HCT116 (cell line): ENCODE results near the gene ANGPTL5. TPM values are rescaled to one million over a fixed set of nuclear protein-coding genes. Genes with fewer than 3 reads are reported as not detected.

ENCODE experiments used
- ATAC-seq: fragments of 200-7000 bp; cut with Tn5 transposase; 2 replicates; pipeline ENCODE4 v1.9.1; 2020; ENCODE audit warnings: mild to moderate bottlenecking, moderate library complexity
- BruUV-seq: library from RNA; stranded (reverse); fragments of 400-500 nt; replicated peaks from 2 replicates; lab custom pipeline; 2021; lab: Mats Ljungman, UMichigan
- CTCF ChIA-PET: fragments of 300-600 bp; sonication (Branson Sonifier 250); formaldehyde crosslinking; loops from one replicate; lab custom pipeline; 2021; ENCODE audit warnings: antibody characterized with exemption; lab: Charles Lee
- POLR2A ChIA-PET: fragments of 300-600, 350-600 bp; sonication (Branson Sonifier 250); formaldehyde crosslinking; loops from one replicate; lab custom pipeline; 2021; ENCODE audit warnings: antibody characterized with exemption; lab: Charles Lee
- RAD21 ChIA-PET, 2 experiments: fragments of 300-600 bp; sonication (Branson Sonifier 250); formaldehyde crosslinking; loops; one replicate each; lab custom pipeline; 2023; ENCODE audit warnings: low total read pairs in 2 of 2; ENCODE audit not compliant: uncharacterized antibody in 2 of 2, unreplicated experiment in 2 of 2, low non-redundant PET in 1 of 2; lab: Charles Lee
- DNase-seq: peaks from one replicate; pipeline ENCODE4 v3.0.0-alpha.2; 2010; ENCODE audit warnings: low read depth, low spot score
- H2AFZ ChIP-seq: fragments of 200-600 bp; shearing (Covaris generic), sonication (generic); 2 replicates; pipeline ENCODE4 v1.6.1; 2017; ENCODE audit warnings: low read depth, mixed run types, mixed read lengths, antibody characterized with exemption, low read length; ENCODE audit not compliant: poor library complexity, severe bottlenecking
- H3K27ac ChIP-seq: 2 replicates; pipeline ENCODE4 v1.5.1; 2012; ENCODE audit warnings: low read depth, low read length
- H3K27me3 ChIP-seq: fragments of 200-600 bp; sonication (generic); 2 replicates; pipeline ENCODE4 v1.6.1; 2016; ENCODE audit warnings: mixed run types, low read length, mixed read lengths; ENCODE audit not compliant: insufficient read depth
- H3K36me3 ChIP-seq, 2 experiments: fragments of 200-500 bp in 1 of 2; fragments of 200-600 bp in 1 of 2; sonication (Bioruptor generic) in 1 of 2; sonication (generic) in 1 of 2; 2 replicates each; pipeline versions ENCODE4 v1.5.1 to v1.6.1; 2014 to 2016; ENCODE audit warnings: low read length in 2 of 2, inconsistent platforms in 1 of 2, mixed read lengths in 1 of 2, mixed run types in 1 of 2; ENCODE audit not compliant: insufficient read depth in 2 of 2, control insufficient read depth in 1 of 2
- H3K4me1 ChIP-seq, 2 experiments: fragments of 200-600 bp in 1 of 2; sonication (generic) in 1 of 2; 2 replicates each; pipeline versions ENCODE4 v1.5.1 to v1.6.1; 2012 to 2017; ENCODE audit warnings: low read length in 2 of 2, inconsistent platforms in 1 of 2, mild to moderate bottlenecking in 1 of 2, mixed read lengths in 1 of 2, mixed run types in 1 of 2, moderate library complexity in 1 of 2; ENCODE audit not compliant: insufficient read depth in 2 of 2, control insufficient read depth in 1 of 2
- H3K4me2 ChIP-seq: fragments of 200-600 bp; sonication (generic); 2 replicates; pipeline ENCODE4 v1.6.1; 2017; ENCODE audit warnings: mixed run types, low read length, mixed read lengths
- H3K4me3 ChIP-seq, 2 experiments: fragments of 200-600 bp in 1 of 2; sonication (generic) in 1 of 2; replicated peaks in 1 of 2; 2 replicates each; pipeline ENCODE4 v1.5.1; 2011 to 2016; ENCODE audit warnings: low read length in 2 of 2, control low read depth in 1 of 2, low read depth in 1 of 2, mild to moderate bottlenecking in 1 of 2, mixed read lengths in 1 of 2, mixed run types in 1 of 2
- H3K79me2 ChIP-seq: fragments of 200-600 bp; sonication (generic); 2 replicates; pipeline ENCODE4 v1.6.1; 2017; ENCODE audit warnings: mild to moderate bottlenecking, mixed run types, low read length, moderate library complexity, mixed read lengths; ENCODE audit not compliant: insufficient read depth
- H3K9ac ChIP-seq: fragments of 200-600 bp; sonication (generic); 2 replicates; pipeline ENCODE4 v1.6.1; 2016; ENCODE audit warnings: low read length, mixed read lengths
- H3K9me2 ChIP-seq: fragments of 200-600 bp; sonication (generic), shearing (Covaris generic); 2 replicates; pipeline ENCODE4 v1.6.1; 2017; ENCODE audit warnings: mixed run types, mild to moderate bottlenecking, moderate library complexity; ENCODE audit not compliant: insufficient read depth
- H3K9me3 ChIP-seq, 2 experiments: fragments of 200-500 bp in 1 of 2; fragments of 200-600 bp in 1 of 2; sonication (Bioruptor generic) in 1 of 2; sonication (generic) in 1 of 2; 2 replicates each; pipeline ENCODE4 v1.6.1; 2014 to 2017; ENCODE audit warnings: low read length in 2 of 2, mixed read lengths in 2 of 2, inconsistent platforms in 1 of 2, low read depth in 1 of 2, mild to moderate bottlenecking in 1 of 2, mixed run types in 1 of 2, moderate library complexity in 1 of 2; ENCODE audit not compliant: control insufficient read depth in 1 of 2, insufficient read depth in 1 of 2
- H4K20me1 ChIP-seq: fragments of 200-600 bp; sonication (generic), shearing (Covaris generic); 2 replicates; pipeline ENCODE4 v1.6.1; 2017; ENCODE audit warnings: mixed run types, mild to moderate bottlenecking, moderate library complexity; ENCODE audit not compliant: insufficient read depth
- CBX3 ChIP-seq: IDR thresholded peaks from 2 replicates; pipeline ENCODE4 v1.6.1; 2012; ENCODE audit warnings: low read depth
- ELF1 ChIP-seq: IDR thresholded peaks from 2 replicates; pipeline ENCODE4 v1.6.1; 2012; ENCODE audit warnings: low read depth, borderline replicate concordance
- EZH2 ChIP-seq: fragments of 200-600 bp; sonication (generic); IDR thresholded peaks from 2 replicates; pipeline ENCODE4 v1.6.1; 2017; ENCODE audit warnings: antibody characterized with exemption, mixed run types
- FOSL1 ChIP-seq: IDR thresholded peaks from 2 replicates; pipeline ENCODE4 v1.6.1; 2012; ENCODE audit warnings: low read depth
- POLR2A ChIP-seq: IDR thresholded peaks from 2 replicates; pipeline ENCODE4 v1.7.0; 2011; ENCODE audit warnings: borderline replicate concordance; ENCODE audit not compliant: insufficient read depth, insufficient read length; ENCODE audit errors: extremely low read depth
- POLR2AphosphoS5 ChIP-seq: IDR thresholded peaks from 2 replicates; pipeline ENCODE4 v1.6.1; 2011; ENCODE audit warnings: mild to moderate bottlenecking, low read depth, low read length, moderate library complexity
- RAD21 ChIP-seq: IDR thresholded peaks from 2 replicates; pipeline ENCODE4 v1.6.1; 2012; ENCODE audit warnings: low read depth, mild to moderate bottlenecking
- SIN3A ChIP-seq: IDR thresholded peaks from 2 replicates; pipeline ENCODE4 v1.6.1; 2012; ENCODE audit warnings: low read depth
- SRF ChIP-seq: IDR thresholded peaks from 2 replicates; pipeline ENCODE4 v1.6.1; 2012; ENCODE audit warnings: low read depth
- ZFX ChIP-seq: fragments of 450-650 bp; IDR thresholded peaks from 2 replicates; pipeline ENCODE4 v1.6.1; 2017
- ZNF274 ChIP-seq: fragments of 200-500 bp; sonication (Bioruptor generic); IDR thresholded peaks from 2 replicates; pipeline ENCODE4 v1.6.1; 2014; ENCODE audit warnings: mild to moderate bottlenecking, low read depth, low read length, inconsistent platforms
- intact Hi-C: fragments of 100-400 bp; cut with micrococcal nuclease; formaldehyde crosslinking; loops from 2 replicates; pipeline ENCODE4 v1.10.0; 2022
- total RNA-seq: library from RNA; stranded (reverse); gene quantifications from one replicate; pipeline ENCODE4 v1.2.1, GENCODE V29; 2021; ENCODE audit not compliant: unreplicated experiment
- TF ChIP-seq, protein P1 (sequence below), 3 experiments: fragments of 200-600 bp in 1 of 3; sonication (generic) in 1 of 3; IDR thresholded peaks in 2 of 3; conservative IDR thresholded peaks in 1 of 3; 2 replicates each; pipeline ENCODE4 v1.5.1; 2012 to 2017; ENCODE audit warnings: low read depth in 2 of 3, low read length in 2 of 3, antibody characterized with exemption in 1 of 3, borderline replicate concordance in 1 of 3, control low read depth in 1 of 3, mild to moderate bottlenecking in 1 of 3, mixed read lengths in 1 of 3, mixed run types in 1 of 3, moderate library complexity in 1 of 3; ENCODE audit not compliant: insufficient read depth in 1 of 3
- TF ChIP-seq, protein P2 (sequence below): IDR thresholded peaks from 2 replicates; pipeline ENCODE4 v1.6.1; 2012; ENCODE audit warnings: low read depth
- TF ChIP-seq, protein P3 (sequence below): IDR thresholded peaks from 2 replicates; pipeline ENCODE4 v1.6.1; 2012
- TF ChIP-seq, protein P4 (sequence below): IDR thresholded peaks from 2 replicates; pipeline ENCODE4 v1.6.1; 2012

Gene ANGPTL5
- total RNA-seq, 1 experiment from 2014 or later: not detected

DNA sequence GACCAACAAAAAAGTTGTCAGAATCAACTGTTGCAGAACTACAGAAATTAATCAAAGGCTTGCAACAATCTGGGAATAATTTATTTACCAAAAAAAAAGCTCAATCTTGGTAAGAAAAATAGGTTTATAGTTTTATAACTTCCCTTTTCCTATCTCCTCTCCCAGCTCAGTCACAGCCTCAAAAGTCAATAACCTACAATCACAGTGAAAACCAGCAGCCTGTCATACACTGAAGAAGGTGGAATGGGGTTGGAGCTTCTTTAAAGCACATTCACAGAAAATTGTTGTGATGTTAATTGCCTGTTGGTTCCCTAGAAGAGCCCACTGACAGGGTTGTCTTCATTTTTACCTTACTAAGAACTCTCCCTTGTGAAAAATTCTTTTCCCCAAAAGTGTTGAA, 52.2 kb downstream of the ANGPTL5 start:
- no peak overlapping the region for H3K9ac ChIP-seq
- no peaks in the 10 kb centered on the region for H3K9me2 ChIP-seq
- TF ChIP-seq POLR2A (no peak), ELF1 (no peak), ZNF274 (no peak), CBX3 (no peak), ZFX (no peak), EZH2 (no peak), SRF (no peak), RAD21 (no peak), FOSL1 (no peak), POLR2AphosphoS5 (no peak), SIN3A (no peak)
- TF ChIP-seq, protein P1, sequence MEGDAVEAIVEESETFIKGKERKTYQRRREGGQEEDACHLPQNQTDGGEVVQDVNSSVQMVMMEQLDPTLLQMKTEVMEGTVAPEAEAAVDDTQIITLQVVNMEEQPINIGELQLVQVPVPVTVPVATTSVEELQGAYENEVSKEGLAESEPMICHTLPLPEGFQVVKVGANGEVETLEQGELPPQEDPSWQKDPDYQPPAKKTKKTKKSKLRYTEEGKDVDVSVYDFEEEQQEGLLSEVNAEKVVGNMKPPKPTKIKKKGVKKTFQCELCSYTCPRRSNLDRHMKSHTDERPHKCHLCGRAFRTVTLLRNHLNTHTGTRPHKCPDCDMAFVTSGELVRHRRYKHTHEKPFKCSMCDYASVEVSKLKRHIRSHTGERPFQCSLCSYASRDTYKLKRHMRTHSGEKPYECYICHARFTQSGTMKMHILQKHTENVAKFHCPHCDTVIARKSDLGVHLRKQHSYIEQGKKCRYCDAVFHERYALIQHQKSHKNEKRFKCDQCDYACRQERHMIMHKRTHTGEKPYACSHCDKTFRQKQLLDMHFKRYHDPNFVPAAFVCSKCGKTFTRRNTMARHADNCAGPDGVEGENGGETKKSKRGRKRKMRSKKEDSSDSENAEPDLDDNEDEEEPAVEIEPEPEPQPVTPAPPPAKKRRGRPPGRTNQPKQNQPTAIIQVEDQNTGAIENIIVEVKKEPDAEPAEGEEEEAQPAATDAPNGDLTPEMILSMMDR (IDR thresholded peaks at IDR 0.05 in 2 of 3, conservative IDR thresholded peaks at IDR 0.05 in 1 of 3; ENCODE audit: borderline replicate concordance in 1 of 3, insufficient read depth in 1 of 3, low read depth in 2 of 3, low read length in 2 of 3): no peak
- TF ChIP-seq, protein P2, sequence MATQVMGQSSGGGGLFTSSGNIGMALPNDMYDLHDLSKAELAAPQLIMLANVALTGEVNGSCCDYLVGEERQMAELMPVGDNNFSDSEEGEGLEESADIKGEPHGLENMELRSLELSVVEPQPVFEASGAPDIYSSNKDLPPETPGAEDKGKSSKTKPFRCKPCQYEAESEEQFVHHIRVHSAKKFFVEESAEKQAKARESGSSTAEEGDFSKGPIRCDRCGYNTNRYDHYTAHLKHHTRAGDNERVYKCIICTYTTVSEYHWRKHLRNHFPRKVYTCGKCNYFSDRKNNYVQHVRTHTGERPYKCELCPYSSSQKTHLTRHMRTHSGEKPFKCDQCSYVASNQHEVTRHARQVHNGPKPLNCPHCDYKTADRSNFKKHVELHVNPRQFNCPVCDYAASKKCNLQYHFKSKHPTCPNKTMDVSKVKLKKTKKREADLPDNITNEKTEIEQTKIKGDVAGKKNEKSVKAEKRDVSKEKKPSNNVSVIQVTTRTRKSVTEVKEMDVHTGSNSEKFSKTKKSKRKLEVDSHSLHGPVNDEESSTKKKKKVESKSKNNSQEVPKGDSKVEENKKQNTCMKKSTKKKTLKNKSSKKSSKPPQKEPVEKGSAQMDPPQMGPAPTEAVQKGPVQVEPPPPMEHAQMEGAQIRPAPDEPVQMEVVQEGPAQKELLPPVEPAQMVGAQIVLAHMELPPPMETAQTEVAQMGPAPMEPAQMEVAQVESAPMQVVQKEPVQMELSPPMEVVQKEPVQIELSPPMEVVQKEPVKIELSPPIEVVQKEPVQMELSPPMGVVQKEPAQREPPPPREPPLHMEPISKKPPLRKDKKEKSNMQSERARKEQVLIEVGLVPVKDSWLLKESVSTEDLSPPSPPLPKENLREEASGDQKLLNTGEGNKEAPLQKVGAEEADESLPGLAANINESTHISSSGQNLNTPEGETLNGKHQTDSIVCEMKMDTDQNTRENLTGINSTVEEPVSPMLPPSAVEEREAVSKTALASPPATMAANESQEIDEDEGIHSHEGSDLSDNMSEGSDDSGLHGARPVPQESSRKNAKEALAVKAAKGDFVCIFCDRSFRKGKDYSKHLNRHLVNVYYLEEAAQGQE: no peak
- TF ChIP-seq, protein P3, sequence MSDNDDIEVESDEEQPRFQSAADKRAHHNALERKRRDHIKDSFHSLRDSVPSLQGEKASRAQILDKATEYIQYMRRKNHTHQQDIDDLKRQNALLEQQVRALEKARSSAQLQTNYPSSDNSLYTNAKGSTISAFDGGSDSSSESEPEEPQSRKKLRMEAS: no peak
- TF ChIP-seq, protein P4, sequence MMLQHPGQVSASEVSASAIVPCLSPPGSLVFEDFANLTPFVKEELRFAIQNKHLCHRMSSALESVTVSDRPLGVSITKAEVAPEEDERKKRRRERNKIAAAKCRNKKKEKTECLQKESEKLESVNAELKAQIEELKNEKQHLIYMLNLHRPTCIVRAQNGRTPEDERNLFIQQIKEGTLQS: no peak
- ChIA-PET RAD21 (interaction anchor here in 1 of 2 experiments (3.8 kb wide), 1 partner anchor 143 kb away, joined by 18 read pairs; no protein-coding TSS in a partner anchor), POLR2A (interaction anchor here (0.6 to 4.2 kb wide), 2 partner anchors 143 to 635 kb away, joined by 3 to 28 read pairs; no protein-coding TSS in a partner anchor), CTCF (interaction anchor here (0.8 to 5.9 kb wide), 7 partner anchors 16 to 802 kb away, joined by 3 to 195 read pairs (median 3); no protein-coding TSS in a partner anchor)
- H4K20me1 ChIP-seq: no peaks in the 10 kb centered on the region
- H3K79me2 ChIP-seq: no peaks in the 10 kb centered on the region
- no peak overlapping the region for H3K4me2 ChIP-seq
- ATAC-seq: no peak
- DNase-seq: no peak
- BruUV-seq: no TSS peak
- H3K9me3 ChIP-seq: no peaks in the 10 kb centered on the region
- H3K27me3 ChIP-seq: no peaks in the 10 kb centered on the region
- H2AFZ ChIP-seq: peak overlapping the region; percentile 68
- H3K4me1 ChIP-seq: peaks cover 0 to 61% of the 10 kb centered on the region in 2 experiments; a peak in 2 of 4 replicates
- no peaks in the 10 kb centered on the region for H3K36me3 ChIP-seq
- no peak overlapping the region for H3K27ac ChIP-seq
- intact Hi-C loops: loop anchor here (5.0 to 10.0 kb wide), 2 partner anchors 481 to 803 kb away; partner anchors contain the start of gene BIRC2
- no peak overlapping the region for H3K4me3 ChIP-seq
